ENCODE measurements around the gene RMI2.

Gene RMI2

GRCh38 chr16:11312718-11313492, 32.4 kb upstream of the RMI2 start:
- H3K4me3 ChIP-seq (ENCODE audit: low read depth, low read length): no peak overlapping the region
- no peak for TF ChIP-seq CTCF (IDR thresholded peaks at IDR 0.05; ENCODE audit: low read depth, low read length)

GRCh38 chr16:11313493-11314308, 31.6 kb upstream of the RMI2 start:
- no peak for TF ChIP-seq CTCF (IDR thresholded peaks at IDR 0.05; ENCODE audit: low read depth, low read length)
- no peak overlapping the region for H3K4me3 ChIP-seq (ENCODE audit: low read depth, low read length)

GRCh38 chr16:11314309-11314894, 30.9 kb upstream of the RMI2 start:
- H3K4me3 ChIP-seq (ENCODE audit: low read depth, low read length): no peak overlapping the region
- TF ChIP-seq CTCF (IDR thresholded peaks at IDR 0.05; ENCODE audit: low read depth, low read length): no peak

- no peak for TF ChIP-seq CTCF (IDR thresholded peaks at IDR 0.05; ENCODE audit: low read depth, low read length)
- no peak overlapping the region for H3K4me3 ChIP-seq (ENCODE audit: low read depth, low read length)
These were observed 29.7 kb upstream of the RMI2 start for GRCh38 chr16:11315510-11315909.

- no peak for TF ChIP-seq CTCF (IDR thresholded peaks at IDR 0.05; ENCODE audit: low read depth, low read length)
- no peak overlapping the region for H3K4me3 ChIP-seq (ENCODE audit: low read depth, low read length)
These were observed 28.8 kb upstream of the RMI2 start for GRCh38 chr16:11316331-11317015.

- TF ChIP-seq CTCF (IDR thresholded peaks at IDR 0.05; ENCODE audit: low read depth, low read length): no peak
- H3K4me3 ChIP-seq (ENCODE audit: low read depth, low read length): no peak overlapping the region
These were observed 26.4 kb upstream of the RMI2 start for GRCh38 chr16:11318817-11319216.

Data from WI38 (cell line).